Ovary (tissue), 3 donors: ENCODE results near the gene AKR1E2.

ENCODE experiments used
- CTCF ChIP-seq, 3 donors: fragments of 450-650 bp in 2 of 3; fragments of 200-600 bp in 1 of 3; IDR thresholded peaks; one replicate each; pipeline versions ENCODE4 v1.5.1 to v1.8.0; 2016 to 2022; ENCODE audit warnings: antibody characterized with exemption in 3 of 3, mild to moderate bottlenecking in 1 of 3
- POLR2A ChIP-seq: fragments of 450-650 bp; IDR thresholded peaks from one replicate; pipeline ENCODE4 v1.6.1; 2017; ENCODE audit warnings: antibody characterized with exemption, mild to moderate bottlenecking, moderate library complexity
- donor health status: DM: no; HTN: no; CAD: no.

- TF ChIP-seq CTCF (IDR thresholded peaks at IDR 0.05) = no peak
- no peak for TF ChIP-seq POLR2A
These were observed 19.8 kb downstream of the AKR1E2 start for GRCh38 chr10:4845766-4846165.
